GM21529 (cell line): ENCODE results near the gene FCN3.
"Not testable (repeated sequence)": the region's sequence is repeated elsewhere in the genome, so short reads cannot be mapped to it uniquely, and the experiment has no call there.

ENCODE experiments used
- ATAC-seq: cut with Tn5 transposase; IDR thresholded peaks from one replicate; pipeline ENCODE4 v1.9.1; 2021; ENCODE audit not compliant: unreplicated experiment

FCN3 gene

GRCh38 chr1:27400082-27400962, 25.7 kb upstream of the FCN3 start:
- ATAC-seq, result no peak

GRCh38 chr1:27399251-27400025, 24.8 kb upstream of the FCN3 start:
- ATAC-seq, result no peak

GRCh38 chr1:27398405-27399149, 24.0 kb upstream of the FCN3 start:
- no peak for ATAC-seq

- ATAC-seq, result no peak
Measured at GRCh38 chr1:27397749-27398148, 23.1 kb upstream of the FCN3 start.

GRCh38 chr1:27397110-27397509, 22.5 kb upstream of the FCN3 start:
- no peak for ATAC-seq

GRCh38 chr1:27395441-27396195, 21.0 kb upstream of the FCN3 start:
- no peak for ATAC-seq

GRCh38 chr1:27394925-27395324, 20.3 kb upstream of the FCN3 start:
- no peak for ATAC-seq

GRCh38 chr1:27394282-27394658, 19.6 kb upstream of the FCN3 start:
- ATAC-seq, result no peak

GRCh38 chr1:27393641-27394281, 19.1 kb upstream of the FCN3 start:
- no peak for ATAC-seq

- no peak for ATAC-seq
Measured at GRCh38 chr1:27392778-27393635, 18.4 kb upstream of the FCN3 start.

- peak; percentile 79 for ATAC-seq
Measured at GRCh38 chr1:27392096-27392777, 17.6 kb upstream of the FCN3 start, which contains the start of gene GPR3. Gene GPR3, plus strand, starts transcription at chr1:27392622. Its CDS starts 1,177 bp downstream, at chr1:27393799.

- no peak for ATAC-seq
Measured at GRCh38 chr1:27391511-27392095, 17.0 kb upstream of the FCN3 start.

GRCh38 chr1:27388337-27389005, 13.8 kb upstream of the FCN3 start:
- no peak for ATAC-seq

GRCh38 chr1:27384797-27385196, 10.2 kb upstream of the FCN3 start:
- ATAC-seq, result not testable (repeated sequence)

- ATAC-seq, result no peak
Measured at GRCh38 chr1:27383661-27384060, 9.0 kb upstream of the FCN3 start.

- no peak for ATAC-seq
Measured at GRCh38 chr1:27383039-27383605, 8.5 kb upstream of the FCN3 start, which contains the start of gene CD164L2. Gene CD164L2, minus strand, starts transcription at chr1:27383333. Its CDS starts 94 bp downstream, at chr1:27383239.
